ENCODE results near the gene KL. TPM values are rescaled to one million over a fixed set of nuclear protein-coding genes. Genes with fewer than 3 reads are reported as not detected.
A peak's percentile ranks its signal among the peaks of the same experiment; 100 is the strongest.

KL gene
- total and polyA plus RNA-seq, 2 donors (not counting 1 experiment from before 2014, with no cell fraction given) = 0.07 TPM; not detected in 1

DNA sequence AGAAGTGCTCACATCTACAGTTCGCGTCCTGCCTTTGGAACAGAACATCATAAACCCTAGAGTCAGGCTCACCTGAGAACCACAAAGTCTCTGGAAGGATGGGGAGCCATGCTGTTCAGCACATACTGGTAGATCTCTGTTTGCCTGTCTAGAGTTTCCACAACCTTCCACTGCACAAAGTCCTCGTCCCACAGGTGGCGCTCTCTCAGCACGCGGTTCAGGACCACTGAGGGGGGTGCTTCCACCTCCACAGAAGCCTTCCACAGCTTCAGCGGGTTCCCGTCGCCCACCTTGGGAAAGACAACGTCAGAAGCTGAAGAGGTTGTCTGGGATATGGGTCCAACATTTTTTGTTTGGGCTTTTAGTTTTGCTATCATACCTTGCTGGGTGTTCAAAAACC, 93.6 kb downstream of the KL start:
- ChIA-PET POLR2A (no interaction called here), CTCF (interaction anchor here (1.0 kb wide), 1 partner anchor 10 kb away, joined by 3 read pairs; no protein-coding TSS in a partner anchor)
- DNase-seq (peak; percentile 20), ATAC-seq (ENCODE audit: low read depth) (peak; percentile 29)
- TF ChIP-seq EZH2 (IDR thresholded peaks at IDR 0.05; ENCODE audit: borderline replicate concordance, insufficient read depth, low read depth, low read length, poor library complexity, severe bottlenecking) = no peak
- TF ChIP-seq, protein P1, sequence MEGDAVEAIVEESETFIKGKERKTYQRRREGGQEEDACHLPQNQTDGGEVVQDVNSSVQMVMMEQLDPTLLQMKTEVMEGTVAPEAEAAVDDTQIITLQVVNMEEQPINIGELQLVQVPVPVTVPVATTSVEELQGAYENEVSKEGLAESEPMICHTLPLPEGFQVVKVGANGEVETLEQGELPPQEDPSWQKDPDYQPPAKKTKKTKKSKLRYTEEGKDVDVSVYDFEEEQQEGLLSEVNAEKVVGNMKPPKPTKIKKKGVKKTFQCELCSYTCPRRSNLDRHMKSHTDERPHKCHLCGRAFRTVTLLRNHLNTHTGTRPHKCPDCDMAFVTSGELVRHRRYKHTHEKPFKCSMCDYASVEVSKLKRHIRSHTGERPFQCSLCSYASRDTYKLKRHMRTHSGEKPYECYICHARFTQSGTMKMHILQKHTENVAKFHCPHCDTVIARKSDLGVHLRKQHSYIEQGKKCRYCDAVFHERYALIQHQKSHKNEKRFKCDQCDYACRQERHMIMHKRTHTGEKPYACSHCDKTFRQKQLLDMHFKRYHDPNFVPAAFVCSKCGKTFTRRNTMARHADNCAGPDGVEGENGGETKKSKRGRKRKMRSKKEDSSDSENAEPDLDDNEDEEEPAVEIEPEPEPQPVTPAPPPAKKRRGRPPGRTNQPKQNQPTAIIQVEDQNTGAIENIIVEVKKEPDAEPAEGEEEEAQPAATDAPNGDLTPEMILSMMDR (IDR thresholded peaks at IDR 0.05) = peak; percentile 23
- no peaks in the 10 kb centered on the region for H3K36me3 ChIP-seq (replicated peaks in 1 of 2; ENCODE audit: control extremely low read depth in 1 of 2, control insufficient read depth in 1 of 2, extremely low read depth in 1 of 2, insufficient read depth in 2 of 2, low read length in 1 of 2)
- H2AFZ ChIP-seq (ENCODE audit: insufficient read depth, low read depth, low read length, poor library complexity, severe bottlenecking) = no peak overlapping the region
- Mint-ChIP-seq H3K4me3 (peak overlapping the region; percentile 20), H3K4me1 (peaks cover 53% of the 10 kb centered on the region), H3K9me3 (ENCODE audit: insufficient read depth) (no peaks in the 10 kb centered on the region), H3K27ac (no peak overlapping the region), H3K27me3 (peaks cover 33% of the 10 kb centered on the region)
- intact Hi-C loops (cut with micrococcal nuclease) = loop anchor here (5.0 kb wide), 1 partner anchor 432 kb away; no protein-coding TSS in a partner anchor
- no peak overlapping the region for H3K27ac ChIP-seq (ENCODE audit: low read length in 2 of 2)
- H3K4me1 ChIP-seq (ENCODE audit: control insufficient read depth in 2 of 2, insufficient read depth in 2 of 2, low read length in 2 of 2) = peaks cover 33 to 51% of the 10 kb centered on the region in 2 donors
- WGBS (ENCODE audit: insufficient coverage) = 92% methylated on average over 4 of the region's 10 CpGs
- H4K20me1 ChIP-seq (ENCODE audit: control insufficient read depth, insufficient read depth, low read length, poor library complexity, severe bottlenecking) = no peaks in the 10 kb centered on the region
- H3K4me3 ChIP-seq (ENCODE audit: control extremely low read depth in 1 of 5, extremely low read depth in 1 of 5, insufficient read depth in 1 of 5, low read depth in 2 of 5, low read length in 4 of 5) = peak overlapping the region in 1 of 5 experiments; percentile 44
- H3K9ac ChIP-seq (ENCODE audit: low read length) = no peak overlapping the region
- H3K4me2 ChIP-seq (replicated peaks; ENCODE audit: low read depth, low read length, poor library complexity, severe bottlenecking) = peak overlapping the region; percentile 63
- H3K9me3 ChIP-seq (ENCODE audit: control extremely low read depth in 1 of 3, control insufficient read depth in 2 of 3, insufficient read depth in 1 of 3, low read length in 2 of 3) = peaks cover 0 to 4% (median 0%) of the 10 kb centered on the region in 3 donors
- H3K27me3 ChIP-seq (replicated peaks in 1 of 4; ENCODE audit: control extremely low read depth in 1 of 4, control insufficient read depth in 3 of 4, insufficient read depth in 4 of 4, low read length in 3 of 4) = peaks cover 0 to 19% (median 7%) of the 10 kb centered on the region in 4 experiments
- no peaks in the 10 kb centered on the region for H3K79me2 ChIP-seq (ENCODE audit: control insufficient read depth, insufficient read depth, low read length)

DNA sequence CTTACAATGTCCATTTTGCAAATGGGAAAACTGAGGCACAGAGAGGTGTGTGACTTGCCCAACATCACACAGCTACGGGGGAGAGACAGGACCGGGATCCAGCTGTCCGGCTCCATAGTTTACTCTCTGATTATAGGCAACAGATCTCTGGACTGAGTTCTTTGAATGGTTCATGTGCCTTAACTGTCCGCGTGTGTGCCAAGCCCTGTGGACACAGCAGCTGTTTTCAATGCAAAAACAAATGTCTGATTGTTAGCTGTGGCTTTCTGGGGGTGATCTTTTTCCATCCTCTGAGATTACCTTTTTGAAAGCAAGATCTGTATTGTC, 94.1 kb downstream of the KL start:
- Histone ChIP-seq H2AFZ (ENCODE audit: insufficient read depth, low read depth, low read length, poor library complexity, severe bottlenecking) (peak overlapping the region; percentile 43), H3K4me1 (ENCODE audit: control insufficient read depth in 2 of 2, insufficient read depth in 2 of 2, low read length in 2 of 2) (peaks cover 33 to 49% of the 10 kb centered on the region in 2 donors), H3K9me3 (ENCODE audit: control extremely low read depth in 1 of 3, control insufficient read depth in 2 of 3, insufficient read depth in 1 of 3, low read length in 2 of 3) (peaks cover 0 to 4% (median 0%) of the 10 kb centered on the region in 3 donors), H3K27ac (ENCODE audit: low read length in 2 of 2) (no peak overlapping the region), H3K36me3 (replicated peaks in 1 of 2; ENCODE audit: control extremely low read depth in 1 of 2, control insufficient read depth in 1 of 2, extremely low read depth in 1 of 2, insufficient read depth in 2 of 2, low read length in 1 of 2) (no peaks in the 10 kb centered on the region), H3K27me3 (replicated peaks in 1 of 4; ENCODE audit: control extremely low read depth in 1 of 4, control insufficient read depth in 3 of 4, insufficient read depth in 4 of 4, low read length in 3 of 4) (peaks cover 0 to 19% (median 8%) of the 10 kb centered on the region in 4 experiments), H3K9ac (ENCODE audit: low read length) (peak overlapping the region; percentile 52), H3K79me2 (ENCODE audit: control insufficient read depth, insufficient read depth, low read length) (no peaks in the 10 kb centered on the region), H3K4me3 (ENCODE audit: control extremely low read depth in 1 of 5, extremely low read depth in 1 of 5, insufficient read depth in 1 of 5, low read depth in 2 of 5, low read length in 4 of 5) (peak overlapping the region in 2 of 5 experiments; percentile 12 to 44), H3K4me2 (replicated peaks; ENCODE audit: low read depth, low read length, poor library complexity, severe bottlenecking) (peak overlapping the region; percentile 63), H4K20me1 (ENCODE audit: control insufficient read depth, insufficient read depth, low read length, poor library complexity, severe bottlenecking) (no peaks in the 10 kb centered on the region)
- Mint-ChIP-seq H3K27me3 (peaks cover 37% of the 10 kb centered on the region), H3K4me1 (peaks cover 52% of the 10 kb centered on the region), H3K27ac (peak overlapping the region; percentile 69), H3K4me3 (peak overlapping the region; percentile 77), H3K9me3 (ENCODE audit: insufficient read depth) (no peaks in the 10 kb centered on the region)
- intact Hi-C loops (cut with micrococcal nuclease) = loop anchor here (5.0 kb wide), 1 partner anchor 432 kb away; no protein-coding TSS in a partner anchor
- no peak for TF ChIP-seq EZH2 (IDR thresholded peaks at IDR 0.05; ENCODE audit: borderline replicate concordance, insufficient read depth, low read depth, low read length, poor library complexity, severe bottlenecking)
- TF ChIP-seq, protein P1 (IDR thresholded peaks at IDR 0.05) = no peak
- ATAC-seq (ENCODE audit: low read depth) (peak; percentile 23), DNase-seq (no peak)
- 73% methylated on average over 5 of the region's 5 CpGs for WGBS (ENCODE audit: insufficient coverage)
- ChIA-PET POLR2A (interaction anchor here (0.7 kb wide), 1 partner anchor 11 kb away, joined by 3 read pairs; no protein-coding TSS in a partner anchor), CTCF (interaction anchor here (1.0 kb wide), 1 partner anchor 11 kb away, joined by 3 read pairs; no protein-coding TSS in a partner anchor)
